Measurements from ENCODE around the gene SDF2L1.

DNA sequence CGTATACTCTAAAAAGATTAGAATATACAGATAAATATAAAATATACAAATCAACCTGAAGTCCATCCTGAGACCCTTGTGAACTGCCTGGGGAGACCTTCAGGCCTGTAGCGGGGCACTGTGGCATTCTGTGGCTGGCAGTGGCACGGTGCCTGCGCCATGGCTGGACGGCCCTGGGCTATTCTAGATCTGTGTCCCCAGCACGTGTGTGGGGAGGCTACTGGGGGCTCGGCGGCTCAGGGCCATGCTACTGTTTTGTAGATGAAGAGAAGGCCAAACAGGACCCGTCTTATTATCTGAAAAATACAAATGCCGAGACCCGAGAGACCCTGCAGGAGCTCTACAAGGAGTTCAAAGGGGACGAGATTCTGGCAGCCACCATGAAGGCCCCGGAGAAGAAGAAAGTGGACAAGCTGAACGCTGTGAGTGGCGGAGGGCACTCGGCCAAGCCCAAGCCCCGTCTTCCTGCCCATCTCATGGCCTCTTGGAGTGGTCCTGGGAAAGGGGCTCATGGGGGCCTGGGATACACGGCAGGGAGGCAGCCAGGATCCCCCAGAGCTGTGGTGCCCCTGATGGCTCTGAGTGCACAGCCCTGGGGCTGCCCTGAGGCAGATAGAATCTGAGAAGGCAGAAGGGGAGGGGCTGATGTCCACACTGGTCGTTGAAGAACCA, 42.5 kb downstream of the SDF2L1 start:
- TF ChIP-seq, protein P1, sequence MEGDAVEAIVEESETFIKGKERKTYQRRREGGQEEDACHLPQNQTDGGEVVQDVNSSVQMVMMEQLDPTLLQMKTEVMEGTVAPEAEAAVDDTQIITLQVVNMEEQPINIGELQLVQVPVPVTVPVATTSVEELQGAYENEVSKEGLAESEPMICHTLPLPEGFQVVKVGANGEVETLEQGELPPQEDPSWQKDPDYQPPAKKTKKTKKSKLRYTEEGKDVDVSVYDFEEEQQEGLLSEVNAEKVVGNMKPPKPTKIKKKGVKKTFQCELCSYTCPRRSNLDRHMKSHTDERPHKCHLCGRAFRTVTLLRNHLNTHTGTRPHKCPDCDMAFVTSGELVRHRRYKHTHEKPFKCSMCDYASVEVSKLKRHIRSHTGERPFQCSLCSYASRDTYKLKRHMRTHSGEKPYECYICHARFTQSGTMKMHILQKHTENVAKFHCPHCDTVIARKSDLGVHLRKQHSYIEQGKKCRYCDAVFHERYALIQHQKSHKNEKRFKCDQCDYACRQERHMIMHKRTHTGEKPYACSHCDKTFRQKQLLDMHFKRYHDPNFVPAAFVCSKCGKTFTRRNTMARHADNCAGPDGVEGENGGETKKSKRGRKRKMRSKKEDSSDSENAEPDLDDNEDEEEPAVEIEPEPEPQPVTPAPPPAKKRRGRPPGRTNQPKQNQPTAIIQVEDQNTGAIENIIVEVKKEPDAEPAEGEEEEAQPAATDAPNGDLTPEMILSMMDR (IDR thresholded peaks at IDR 0.05): no peak
- no peak for TF ChIP-seq POLR2A (IDR thresholded peaks at IDR 0.05)

All from uterus (tissue), 2 donors.